Stomach (tissue), 4 donors: Measurements from ENCODE around the gene INPP4B.

Experiments
- POLR2A ChIP-seq, 4 donors: fragments of 450-650 bp; IDR thresholded peaks; one replicate each; pipeline ENCODE4 v1.6.1; 2016; ENCODE audit warnings: antibody characterized with exemption in 4 of 4, control low read depth in 2 of 4, mild to moderate bottlenecking in 1 of 4, moderate library complexity in 1 of 4
- POLR2AphosphoS5 ChIP-seq, 3 donors: sonication (generic); formaldehyde crosslinking; IDR thresholded peaks; one replicate each; pipeline ENCODE4 v1.6.1; 2016; ENCODE audit warnings: antibody characterized with exemption in 3 of 3
- TF ChIP-seq, protein P1 (sequence below), 7 experiments: fragments of 450-650 bp in 4 of 7; fragments of 200-600 bp in 3 of 7; sonication (generic) in 3 of 7; IDR thresholded peaks; one replicate each; pipeline ENCODE4 v1.5.1; 2016 to 2019; ENCODE audit warnings: antibody characterized with exemption in 7 of 7, control low read depth in 2 of 7, mild to moderate bottlenecking in 1 of 7

DNA sequence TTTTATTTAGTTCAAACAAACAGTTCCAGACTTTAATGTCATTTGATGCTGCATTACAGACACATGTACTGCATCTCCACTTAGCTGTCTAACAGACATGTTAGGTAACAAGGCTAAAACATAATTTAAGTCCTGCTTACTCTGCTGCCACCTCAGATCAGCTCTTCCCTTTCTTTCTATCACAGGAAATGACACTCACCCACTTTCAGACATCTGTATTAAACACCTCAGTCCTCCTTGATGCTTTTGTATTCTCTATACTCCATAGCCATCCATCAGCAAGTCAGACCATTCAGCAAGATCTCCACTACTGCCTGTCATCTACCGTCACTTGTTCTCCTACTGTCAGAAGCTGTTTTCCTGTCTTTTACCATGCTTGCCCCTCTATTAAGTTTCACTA is 804.3 kb downstream of the INPP4B start:
- no peak for TF ChIP-seq POLR2AphosphoS5 (IDR thresholded peaks at IDR 0.05)
- TF ChIP-seq, protein P1, sequence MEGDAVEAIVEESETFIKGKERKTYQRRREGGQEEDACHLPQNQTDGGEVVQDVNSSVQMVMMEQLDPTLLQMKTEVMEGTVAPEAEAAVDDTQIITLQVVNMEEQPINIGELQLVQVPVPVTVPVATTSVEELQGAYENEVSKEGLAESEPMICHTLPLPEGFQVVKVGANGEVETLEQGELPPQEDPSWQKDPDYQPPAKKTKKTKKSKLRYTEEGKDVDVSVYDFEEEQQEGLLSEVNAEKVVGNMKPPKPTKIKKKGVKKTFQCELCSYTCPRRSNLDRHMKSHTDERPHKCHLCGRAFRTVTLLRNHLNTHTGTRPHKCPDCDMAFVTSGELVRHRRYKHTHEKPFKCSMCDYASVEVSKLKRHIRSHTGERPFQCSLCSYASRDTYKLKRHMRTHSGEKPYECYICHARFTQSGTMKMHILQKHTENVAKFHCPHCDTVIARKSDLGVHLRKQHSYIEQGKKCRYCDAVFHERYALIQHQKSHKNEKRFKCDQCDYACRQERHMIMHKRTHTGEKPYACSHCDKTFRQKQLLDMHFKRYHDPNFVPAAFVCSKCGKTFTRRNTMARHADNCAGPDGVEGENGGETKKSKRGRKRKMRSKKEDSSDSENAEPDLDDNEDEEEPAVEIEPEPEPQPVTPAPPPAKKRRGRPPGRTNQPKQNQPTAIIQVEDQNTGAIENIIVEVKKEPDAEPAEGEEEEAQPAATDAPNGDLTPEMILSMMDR (IDR thresholded peaks at IDR 0.05), result no peak
- no peak for TF ChIP-seq POLR2A (IDR thresholded peaks at IDR 0.05)
